ENCODE data around the gene KMO. TPM values are rescaled to one million over a fixed set of nuclear protein-coding genes. Genes with fewer than 3 reads are reported as not detected.

KMO gene
- total and polyA plus RNA-seq, 2 of the 8 experiments (the other 6 are each of a cell fraction or from before 2014, with no cell fraction given) = not detected

DNA sequence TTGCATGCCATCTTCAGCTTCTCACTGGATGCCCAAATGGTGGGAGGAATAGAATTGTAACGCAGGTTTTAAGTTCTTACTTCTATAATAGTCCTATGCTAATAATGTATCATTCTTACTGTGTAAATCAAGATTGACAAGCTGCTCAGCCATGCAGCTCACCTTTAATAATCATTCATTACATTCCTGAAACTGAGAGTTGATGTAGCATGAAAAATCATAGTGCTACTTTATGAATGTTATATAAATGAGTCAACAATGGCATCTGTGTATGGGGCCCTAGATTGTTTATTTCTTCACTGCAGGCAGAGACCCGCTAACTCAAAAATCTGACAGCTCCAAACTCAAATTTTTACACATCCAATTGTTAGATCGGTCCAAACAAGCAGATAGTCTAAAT is 47.0 kb upstream of the KMO start:
- Histone ChIP-seq H3K4ac (replicated peaks; ENCODE audit: insufficient read length, low read depth, low read length) (no peak overlapping the region), H3K79me1 (ENCODE audit: low read depth, low read length) (no peaks in the 10 kb centered on the region), H3K4me3 (ENCODE audit: extremely low read depth in 1 of 4, insufficient read depth in 2 of 4, low read depth in 3 of 4, low read length in 4 of 4) (no peak overlapping the region), H2BK5ac (ENCODE audit: low read depth, low read length) (no peak overlapping the region), H3K36me3 (ENCODE audit: control insufficient read depth in 2 of 4, insufficient read depth in 4 of 4, low read length in 3 of 4) (no peaks in the 10 kb centered on the region), H3K27ac (ENCODE audit: low read depth, low read length) (no peak overlapping the region), H3K4me1 (replicated peaks in 1 of 4; ENCODE audit: control insufficient read depth in 3 of 4, insufficient read depth in 4 of 4, low read length in 3 of 4) (no peaks in the 10 kb centered on the region), H2BK15ac (ENCODE audit: low read length) (no peak overlapping the region), H2AK5ac (ENCODE audit: low read depth, low read length) (no peak overlapping the region), H3K18ac (ENCODE audit: extremely low read depth, low read length) (no peak overlapping the region), H3K79me2 (ENCODE audit: control insufficient read depth in 1 of 2, insufficient read depth in 2 of 2, low read length in 2 of 2) (no peaks in the 10 kb centered on the region), H4K5ac (ENCODE audit: insufficient read length, low read depth, low read length) (no peak overlapping the region), H3K56ac (replicated peaks; ENCODE audit: insufficient read length, low read depth, low read length) (no peak overlapping the region), H2BK20ac (ENCODE audit: low read length) (no peak overlapping the region), H2AFZ (ENCODE audit: low read length) (no peak overlapping the region), H4K20me1 (replicated peaks in 1 of 2; ENCODE audit: control insufficient read depth in 1 of 2, insufficient read depth in 2 of 2, low read length in 2 of 2) (no peaks in the 10 kb centered on the region), H3K14ac (ENCODE audit: insufficient read length) (no peak overlapping the region), H3K23ac (ENCODE audit: insufficient read length) (no peak overlapping the region), H3K27me3 (replicated peaks in 1 of 4; ENCODE audit: control insufficient read depth in 3 of 4, extremely low read depth in 1 of 4, insufficient read depth in 3 of 4, low read length in 3 of 4) (no peaks in the 10 kb centered on the region), H4K91ac (replicated peaks; ENCODE audit: insufficient read length, low read length) (no peak overlapping the region), H2BK12ac (ENCODE audit: low read depth, low read length) (no peak overlapping the region), H2BK120ac (replicated peaks; ENCODE audit: low read depth, low read length) (no peak overlapping the region), H3K4me2 (ENCODE audit: insufficient read depth in 1 of 2, low read depth in 2 of 2, low read length in 2 of 2) (no peak overlapping the region), H3K9ac (replicated peaks in 1 of 4; ENCODE audit: extremely low read depth in 1 of 4, low read depth in 3 of 4, low read length in 3 of 4) (no peak overlapping the region), H3K23me2 (ENCODE audit: low read depth, low read length) (no peaks in the 10 kb centered on the region), H4K8ac (ENCODE audit: extremely low read depth, insufficient read depth, low read length) (no peak overlapping the region), H3K9me3 (ENCODE audit: insufficient read depth in 2 of 2, low read depth in 1 of 2, low read length in 1 of 2) (no peaks in the 10 kb centered on the region)
- FAIRE-seq = no peak
- DNase-seq (ENCODE audit: low read depth in 1 of 2, low spot score in 2 of 2) = no peak
- WGBS, 2 experiments (ENCODE audit: extremely low coverage in 1 of 2, insufficient coverage in 1 of 2, insufficient read length in 1 of 2, insufficient replicate concordance in 2 of 2, low coverage in 1 of 2, low lambda C conversion rate in 2 of 2, missing lambda C conversion rate in 1 of 2) = 79% methylated on average over 3 of the region's 3 CpGs; no CpG with 5 or more reads in 1 of the 2 experiments
- POLR2A ChIA-PET (ENCODE audit: partially characterized antibody) = no interaction called here
- CTCF ChIA-PET (ENCODE audit: partially characterized antibody) = interaction anchor here (0.8 to 2.9 kb wide), 24 partner anchors 9 to 1020 kb away, joined by 3 to 15 read pairs (median 4); no protein-coding TSS in a partner anchor
- TF ChIP-seq EP300 (IDR thresholded peaks at IDR 0.05; ENCODE audit: borderline replicate concordance in 1 of 2, low read depth in 2 of 2, low read length in 2 of 2) (no peak), BCL11A (IDR thresholded peaks at IDR 0.05; ENCODE audit: low read depth in 2 of 2, low read length in 2 of 2) (no peak), TEAD4 (IDR thresholded peaks at IDR 0.05; ENCODE audit: low read depth, low read length) (no peak), ASH2L (IDR thresholded peaks at IDR 0.05; ENCODE audit: low read length) (no peak), JUN (IDR thresholded peaks at IDR 0.05; ENCODE audit: low read depth, low read length) (no peak), NRF1 (IDR thresholded peaks at IDR 0.05; ENCODE audit: low read depth, low read length) (no peak), RNF2 (IDR thresholded peaks at IDR 0.05; ENCODE audit: borderline replicate concordance, low read depth, low read length, missing control alignments, poor library complexity, severe bottlenecking) (no peak), CBX8 (IDR thresholded peaks at IDR 0.05; ENCODE audit: borderline replicate concordance, low read depth, low read length) (no peak), HDAC6 (IDR thresholded peaks at IDR 0.05; ENCODE audit: low read depth, low read length) (no peak), SP1 (IDR thresholded peaks at IDR 0.05; ENCODE audit: low read depth, low read length) (no peak), POU5F1 (IDR thresholded peaks at IDR 0.05; ENCODE audit: low read depth, low read length) (no peak)
- TF ChIP-seq, protein P1, sequence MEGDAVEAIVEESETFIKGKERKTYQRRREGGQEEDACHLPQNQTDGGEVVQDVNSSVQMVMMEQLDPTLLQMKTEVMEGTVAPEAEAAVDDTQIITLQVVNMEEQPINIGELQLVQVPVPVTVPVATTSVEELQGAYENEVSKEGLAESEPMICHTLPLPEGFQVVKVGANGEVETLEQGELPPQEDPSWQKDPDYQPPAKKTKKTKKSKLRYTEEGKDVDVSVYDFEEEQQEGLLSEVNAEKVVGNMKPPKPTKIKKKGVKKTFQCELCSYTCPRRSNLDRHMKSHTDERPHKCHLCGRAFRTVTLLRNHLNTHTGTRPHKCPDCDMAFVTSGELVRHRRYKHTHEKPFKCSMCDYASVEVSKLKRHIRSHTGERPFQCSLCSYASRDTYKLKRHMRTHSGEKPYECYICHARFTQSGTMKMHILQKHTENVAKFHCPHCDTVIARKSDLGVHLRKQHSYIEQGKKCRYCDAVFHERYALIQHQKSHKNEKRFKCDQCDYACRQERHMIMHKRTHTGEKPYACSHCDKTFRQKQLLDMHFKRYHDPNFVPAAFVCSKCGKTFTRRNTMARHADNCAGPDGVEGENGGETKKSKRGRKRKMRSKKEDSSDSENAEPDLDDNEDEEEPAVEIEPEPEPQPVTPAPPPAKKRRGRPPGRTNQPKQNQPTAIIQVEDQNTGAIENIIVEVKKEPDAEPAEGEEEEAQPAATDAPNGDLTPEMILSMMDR (IDR thresholded peaks at IDR 0.05; ENCODE audit: control extremely low read depth in 1 of 3, insufficient read depth in 1 of 3, low read depth in 1 of 3, low read length in 3 of 3) = no peak
